GM12878 (cell line): ENCODE measurements around the gene MPP7.

Source experiments
- CTCF ChIP-seq, 3 experiments: IDR thresholded peaks in 2 of 3; conservative IDR thresholded peaks in 1 of 3; 2 replicates each; pipeline ENCODE4 v1.5.1; 2011; ENCODE audit warnings: low read depth in 3 of 3, low read length in 3 of 3, mild to moderate bottlenecking in 3 of 3, control low read depth in 2 of 3, moderate library complexity in 2 of 3, inconsistent platforms in 1 of 3, mixed read lengths in 1 of 3; ENCODE audit not compliant: control insufficient read depth in 2 of 3, insufficient read depth in 1 of 3; ENCODE audit errors: extremely low read depth in 1 of 3
- EZH2 ChIP-seq: IDR thresholded peaks from 2 replicates; pipeline ENCODE4 v1.6.1; 2012; ENCODE audit warnings: low read depth, mild to moderate bottlenecking, control low read depth, inconsistent platforms, low read length, borderline replicate concordance; ENCODE audit not compliant: control insufficient read depth
- HDAC6 ChIP-seq: fragments of 200-600 bp; sonication (generic); IDR thresholded peaks from one replicate; pipeline ENCODE4 v1.8.0; 2017; ENCODE audit warnings: antibody characterized with exemption; ENCODE audit not compliant: unreplicated experiment
- MYC ChIP-seq: IDR thresholded peaks from 2 replicates; pipeline ENCODE4 v1.6.1; 2011; ENCODE audit warnings: mild to moderate bottlenecking, low read length, moderate library complexity, inconsistent platforms; ENCODE audit not compliant: insufficient read depth, insufficient replicate concordance, insufficient read length, severe bottlenecking
- POLR2AphosphoS2 ChIP-seq: IDR thresholded peaks from 2 replicates; pipeline ENCODE4 v1.6.1; 2011; ENCODE audit warnings: low read depth, mild to moderate bottlenecking, low read length, improper control_type of control experiment, moderate library complexity

GRCh38 chr10:28349892-28350291, 47.0 kb upstream of the MPP7 start:
- TF ChIP-seq EZH2 (no peak), CTCF (IDR thresholded peaks at IDR 0.05 in 2 of 3, conservative IDR thresholded peaks at IDR 0.05 in 1 of 3; ENCODE audit: control insufficient read depth in 2 of 3, extremely low read depth in 1 of 3, insufficient read depth in 1 of 3, low read depth in 3 of 3, low read length in 3 of 3) (no peak), MYC (no peak), POLR2AphosphoS2 (no peak), HDAC6 (no peak)
